Limb (tissue), 2 donors: Measurements from ENCODE around the gene ZNF526.
"Not testable (repeated sequence)": the region's sequence is repeated elsewhere in the genome, so short reads cannot be mapped to it uniquely, and the experiment has no call there.

Experiments
- DNase-seq, 2 donors: peaks; one replicate each; pipeline ENCODE4 v3.0.0-alpha.2; 2016; ENCODE audit errors: extremely low spot score in 2 of 2

Gene ZNF526

GRCh38 chr19:42257842-42258241, 37.7 kb downstream of the ZNF526 start:
- not testable (repeated sequence) for DNase-seq

- DNase-seq, result no peak
These were observed 41.7 kb downstream of the ZNF526 start for GRCh38 chr19:42261763-42262162.

- peak in 1 of 2 donors; percentile 14 for DNase-seq
These were observed 46.0 kb downstream of the ZNF526 start for GRCh38 chr19:42266105-42266504.

- DNase-seq, result not testable (repeated sequence)
These were observed 47.0 kb downstream of the ZNF526 start for GRCh38 chr19:42266928-42267603.

- DNase-seq, result no peak
These were observed 47.6 kb downstream of the ZNF526 start for GRCh38 chr19:42267644-42268141.

- DNase-seq, result peak; percentile 99 to 100
These were observed 48.1 kb downstream of the ZNF526 start for GRCh38 chr19:42268142-42268703.

- DNase-seq, result peak; percentile 100
These were observed 48.8 kb downstream of the ZNF526 start, which contains the start of gene CIC for GRCh38 chr19:42268704-42269477. Gene CIC, plus strand, starts transcription at chr19:42269252. Its CDS starts 2,532 bp downstream, at chr19:42271784.

- peak in 1 of 2 donors; percentile 38 for DNase-seq
These were observed 49.6 kb downstream of the ZNF526 start for GRCh38 chr19:42269478-42270345.

- peak in 1 of 2 donors; percentile 38 for DNase-seq
These were observed 50.4 kb downstream of the ZNF526 start for GRCh38 chr19:42270346-42271044.

- no peak for DNase-seq
These were observed 50.9 kb downstream of the ZNF526 start for GRCh38 chr19:42271045-42271419.

- peak in 1 of 2 donors; percentile 31 for DNase-seq
These were observed 51.9 kb downstream of the ZNF526 start for GRCh38 chr19:42271861-42272534.

- DNase-seq, result peak in 1 of 2 donors; percentile 20
These were observed 52.4 kb downstream of the ZNF526 start for GRCh38 chr19:42272535-42272897.

GRCh38 chr19:42272989-42273406, 52.9 kb downstream of the ZNF526 start:
- peak in 1 of 2 donors; percentile 11 for DNase-seq

GRCh38 chr19:42273407-42274064, 53.4 kb downstream of the ZNF526 start:
- no peak for DNase-seq

- DNase-seq, result no peak
These were observed 54.1 kb downstream of the ZNF526 start for GRCh38 chr19:42274065-42274682.

- no peak for DNase-seq
These were observed 55.0 kb downstream of the ZNF526 start for GRCh38 chr19:42275103-42275502.

- DNase-seq, result no peak
These were observed 55.4 kb downstream of the ZNF526 start for GRCh38 chr19:42275517-42275916.

GRCh38 chr19:42276284-42276683, 56.2 kb downstream of the ZNF526 start:
- DNase-seq, result no peak

GRCh38 chr19:42276821-42277220, 56.7 kb downstream of the ZNF526 start:
- DNase-seq, result no peak
